ENCODE measurements around the gene EPHA2. TPM values are rescaled to one million over a fixed set of nuclear protein-coding genes. Genes with fewer than 3 reads are reported as not detected.
A peak's percentile ranks its signal among the peaks of the same experiment; 100 is the strongest.

Gene EPHA2
- total and polyA plus RNA-seq, 11 donors = 5.6 to 34.7 (median 14.6) TPM

GRCh38 chr1:16149702-16150488 is 6.0 kb downstream of the EPHA2 start:
- peaks cover 0 to 2% (median 0%) of the 10 kb centered on the region in 9 donors for H3K27me3 ChIP-seq
- peaks cover 15 to 88% (median 79%) of the 10 kb centered on the region in 12 donors for H3K4me1 ChIP-seq
- intact Hi-C loops (cut with DNase I) = loop anchor here in 4 of 10 donors (5.0 kb wide), 3 partner anchors 32 to 68 kb away; no protein-coding TSS in a partner anchor
- peaks cover 5 to 37% (median 29%) of the 10 kb centered on the region in 9 donors for H3K36me3 ChIP-seq
- no peak overlapping the region for H3K4me3 ChIP-seq
- DNase-seq = no peak
- no peaks in the 10 kb centered on the region for H3K9me3 ChIP-seq
- no peak for ATAC-seq
- peak overlapping the region in 8 of 12 donors; percentile 22 to 96 (median 93) for H3K27ac ChIP-seq
- TF ChIP-seq CTCF (IDR thresholded peaks at IDR 0.05) (no peak), POLR2A (IDR thresholded peaks at IDR 0.05) (no peak)
- 76 to 81% (median 79%) methylated on average over 11 to 12 of the region's 12 CpGs for WGBS, 4 donors

GRCh38 chr1:16149146-16149545 is 6.7 kb downstream of the EPHA2 start:
- peaks cover 22 to 91% (median 82%) of the 10 kb centered on the region in 12 donors for H3K4me1 ChIP-seq
- WGBS, 4 donors = 93 to 98% (median 94%) methylated on average over 5 to 7 of the region's 7 CpGs

GRCh38 chr1:16148329-16149092 is 7.4 kb downstream of the EPHA2 start:
- 76 to 88% (median 85%) methylated on average over 27 to 39 of the region's 39 CpGs for WGBS, 4 donors
- Histone ChIP-seq H3K9me3 (no peaks in the 10 kb centered on the region), H3K4me3 (no peak overlapping the region), H3K27me3 (no peaks in the 10 kb centered on the region), H3K36me3 (peaks cover 5 to 49% (median 29%) of the 10 kb centered on the region in 9 donors), H3K4me1 (peaks cover 23 to 91% (median 83%) of the 10 kb centered on the region in 12 donors), H3K27ac (peak overlapping the region in 2 of 12 donors; percentile 91 to 99)
- ATAC-seq (no peak), DNase-seq (no peak)
- TF ChIP-seq CTCF (IDR thresholded peaks at IDR 0.05) (no peak), POLR2A (IDR thresholded peaks at IDR 0.05) (no peak)
- intact Hi-C loops (cut with DNase I) = loop anchor here in 2 of 10 donors (5.0 kb wide), 2 partner anchors 34 to 66 kb away; no protein-coding TSS in a partner anchor

More at GRCh38 chr1:16149146-16149545, 6.7 kb downstream of the EPHA2 start:
- H3K27ac ChIP-seq = no peak overlapping the region
- peaks cover 5 to 44% (median 29%) of the 10 kb centered on the region in 9 donors for H3K36me3 ChIP-seq
- no peak overlapping the region for H3K4me3 ChIP-seq
- DNase-seq = no peak
- TF ChIP-seq CTCF (IDR thresholded peaks at IDR 0.05) = no peak
- no peak for TF ChIP-seq POLR2A (IDR thresholded peaks at IDR 0.05)
- ATAC-seq = no peak
- no peaks in the 10 kb centered on the region for H3K9me3 ChIP-seq
- intact Hi-C loops (cut with DNase I) = loop anchor here in 2 of 10 donors (5.0 kb wide), 2 partner anchors 33 to 67 kb away; no protein-coding TSS in a partner anchor
- H3K27me3 ChIP-seq = no peaks in the 10 kb centered on the region
